Adipose tissue (tissue), 3 donors: ENCODE data around the gene C9. TPM values are rescaled to one million over a fixed set of nuclear protein-coding genes. Genes with fewer than 3 reads are reported as not detected.
"Not testable (repeated sequence)": the region's sequence is repeated elsewhere in the genome, so short reads cannot be mapped to it uniquely, and the experiment has no call there.

Source experiments
- H3K27ac ChIP-seq: one replicate; pipeline ENCODE4 v1.5.1; 2013; ENCODE audit warnings: low read depth, low read length
- WGBS, 3 donors: extraction: QIAGEN DNeasy Blood & Tissue Kit; methylation state at CpG; one replicate each; pipeline ENCODE4 v1.1.7; 2013; 5-methylcytosine and 5-hydroxymethylcytosine counted together
- polyA plus RNA-seq, 3 donors: library from polyadenylated mRNA; stranded (reverse); fragments of 200-250 nt; gene quantifications; one replicate each; pipeline ENCODE4 v1.2.3, GENCODE V29; 2013
- donor health status: healthy with polysubstance abuse.
- donor health status: Bipolar disorder and iron deficiency.
- donor health status: healthy.

Gene C9
- polyA plus RNA-seq, 3 donors: not detected

DNA sequence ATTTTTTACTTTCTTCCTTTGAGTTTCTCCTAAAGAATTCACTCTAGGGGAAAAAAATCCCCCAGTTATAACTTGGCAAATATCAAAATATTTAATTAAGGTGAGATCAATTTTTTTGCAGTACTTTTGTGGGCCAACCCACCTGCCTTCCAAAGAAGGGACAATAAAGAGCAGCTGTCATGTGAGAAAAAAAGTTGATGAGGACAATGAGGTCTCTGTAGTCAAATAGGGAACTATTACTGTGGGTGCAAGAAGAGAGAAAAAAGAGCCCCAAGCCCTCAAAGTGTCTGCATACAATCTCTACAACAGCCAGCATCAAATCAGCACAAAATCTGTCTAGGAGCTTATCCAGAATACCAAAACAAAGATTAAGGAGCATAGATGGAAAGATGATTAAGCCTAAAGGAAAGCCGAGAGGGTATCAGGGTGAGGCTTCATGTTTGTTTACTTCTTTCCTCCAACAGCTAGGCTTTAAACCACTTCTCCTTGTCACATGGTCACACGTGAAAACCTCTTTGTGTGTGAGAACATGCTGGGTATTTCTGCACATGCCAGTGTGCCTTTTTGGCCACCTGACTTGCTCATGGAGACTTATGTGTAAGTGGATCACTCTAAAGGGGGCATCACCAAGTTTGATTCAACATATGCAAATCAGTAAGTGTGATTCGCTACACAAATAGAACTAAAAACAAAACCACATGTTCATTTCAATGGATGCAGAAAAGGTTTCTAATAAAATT is 125.8 kb downstream of the C9 start:
- no peak overlapping the region for H3K27ac ChIP-seq
- 51 to 55% (median 51%) methylated on average over 3 of the region's 3 CpGs for WGBS, 3 donors

DNA sequence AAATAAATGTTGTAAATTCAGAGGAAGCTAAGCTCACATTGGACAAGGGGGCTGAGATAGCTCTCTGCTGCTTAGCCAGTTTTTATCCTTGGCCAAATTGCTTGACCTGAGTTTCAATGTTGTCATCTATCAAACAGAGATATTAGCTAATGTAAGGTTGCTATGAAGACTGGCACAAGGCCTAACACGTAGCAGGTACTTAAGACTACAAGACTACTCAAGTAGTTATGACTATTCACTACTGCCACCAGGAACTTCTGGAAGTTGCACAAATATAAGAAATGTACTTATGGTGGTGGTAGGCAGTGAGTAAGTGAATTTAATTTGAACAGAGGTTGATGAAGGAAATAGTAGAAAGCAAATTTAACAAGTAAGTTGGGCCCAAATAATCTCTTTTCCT is 127.6 kb downstream of the C9 start:
- no peak overlapping the region for H3K27ac ChIP-seq
- WGBS, 3 donors: 46 to 76% (median 57%) methylated on average over 1 of the region's 1 CpG

DNA sequence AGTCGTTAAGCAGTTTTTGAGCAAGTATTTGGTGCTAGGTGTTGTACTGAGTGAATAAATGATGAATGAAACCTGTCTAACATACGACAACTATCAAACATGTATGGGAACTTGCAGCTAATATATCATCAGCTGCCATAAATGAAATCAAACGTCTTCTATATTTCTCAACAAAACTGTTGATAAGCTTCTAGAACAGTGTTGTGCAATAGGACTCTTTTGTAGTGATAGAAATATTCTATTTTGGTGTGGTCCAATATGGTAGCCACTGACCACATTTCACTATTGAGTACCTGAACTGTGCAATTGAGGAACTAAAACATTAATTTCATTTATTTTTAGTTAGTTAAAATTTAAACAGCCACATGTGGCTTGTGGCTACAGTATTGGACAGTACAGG is 128.6 kb downstream of the C9 start:
- H3K27ac ChIP-seq: no peak overlapping the region
- 48 to 62% (median 58%) methylated on average over 3 of the region's 3 CpGs for WGBS, 3 donors

GRCh38 chr5:39234494-39234893 is 129.8 kb downstream of the C9 start:
- not testable (repeated sequence) for H3K27ac ChIP-seq
- WGBS, 3 donors: 61 to 88% (median 84%) methylated on average over 1 of the region's 1 CpG

Other genes with a start within 250 kb of the C9 start
- gene FYB1, start 144.9 kb downstream of the C9 start, polyA plus RNA-seq: 10 to 100 TPM in 1 of 3 donors, 1 to 10 TPM in 2; 1.1 to 12.1 (median 4.9) TPM
- gene DAB2, start 60.5 kb upstream of the C9 start, polyA plus RNA-seq: 10 to 100 TPM; 10.8 to 74.2 (median 37.4) TPM